LNCaP clone FGC (cell line): Measurements from ENCODE around the gene C1QTNF12.

ENCODE experiments used
- DNase-seq: peaks from one replicate; pipeline ENCODE4 v3.0.0-alpha.2; 2011; ENCODE audit warnings: low read depth
- H3K4me3 ChIP-seq: 2 replicates; pipeline ENCODE4 v1.5.1; 2011; ENCODE audit warnings: mild to moderate bottlenecking, low read depth, low read length, control low read depth
- TF ChIP-seq, protein P1 (sequence below): IDR thresholded peaks from 2 replicates; pipeline ENCODE4 v1.5.1; 2012; ENCODE audit warnings: mild to moderate bottlenecking; ENCODE audit not compliant: control insufficient read depth, insufficient read depth; ENCODE audit errors: extremely low read depth

Gene C1QTNF12

DNA sequence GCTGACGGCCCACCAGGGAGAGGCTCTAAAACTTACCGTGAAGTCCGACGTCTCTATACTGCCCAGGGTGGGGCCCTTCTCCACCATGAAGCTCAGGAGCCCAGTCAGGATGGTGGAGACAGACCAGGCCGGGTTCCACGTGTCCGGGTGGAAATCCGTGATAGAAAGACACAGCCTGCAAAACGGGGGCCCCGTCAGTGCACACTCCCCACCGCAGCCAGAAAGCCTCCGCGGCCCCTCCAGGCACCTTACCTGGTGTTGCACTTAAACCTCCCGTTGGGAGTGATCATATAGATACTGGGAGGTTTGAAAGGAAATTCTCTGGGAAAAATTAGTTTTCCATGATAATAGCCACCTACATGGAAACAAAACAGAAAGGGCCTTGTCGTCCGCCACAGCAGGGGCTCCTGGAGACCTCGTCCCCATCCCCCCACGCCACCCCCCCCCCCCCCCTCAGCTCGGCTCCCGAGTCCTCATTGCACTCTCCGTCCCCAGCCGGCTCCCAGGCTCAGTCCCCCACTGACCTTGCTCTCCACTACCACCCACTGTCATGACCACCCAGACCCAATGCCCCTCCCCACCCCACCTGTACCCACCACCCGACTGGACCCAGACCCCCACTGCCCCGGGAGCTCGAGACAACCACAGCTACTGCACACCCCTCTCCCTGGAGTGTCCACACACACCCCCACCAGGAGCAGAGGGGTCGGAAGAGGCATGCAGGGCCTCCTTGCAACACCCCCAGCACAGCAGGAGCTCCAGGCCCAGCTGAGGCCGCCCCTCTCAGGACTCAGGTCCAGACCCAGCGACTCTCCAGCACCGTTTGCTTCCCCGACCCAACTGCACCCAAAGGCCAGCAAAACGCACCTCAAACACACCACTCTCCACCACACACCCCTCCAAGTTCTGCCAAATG is 10.7 kb upstream of the C1QTNF12 start:
- no peak overlapping the region for H3K4me3 ChIP-seq
- TF ChIP-seq, protein P1, sequence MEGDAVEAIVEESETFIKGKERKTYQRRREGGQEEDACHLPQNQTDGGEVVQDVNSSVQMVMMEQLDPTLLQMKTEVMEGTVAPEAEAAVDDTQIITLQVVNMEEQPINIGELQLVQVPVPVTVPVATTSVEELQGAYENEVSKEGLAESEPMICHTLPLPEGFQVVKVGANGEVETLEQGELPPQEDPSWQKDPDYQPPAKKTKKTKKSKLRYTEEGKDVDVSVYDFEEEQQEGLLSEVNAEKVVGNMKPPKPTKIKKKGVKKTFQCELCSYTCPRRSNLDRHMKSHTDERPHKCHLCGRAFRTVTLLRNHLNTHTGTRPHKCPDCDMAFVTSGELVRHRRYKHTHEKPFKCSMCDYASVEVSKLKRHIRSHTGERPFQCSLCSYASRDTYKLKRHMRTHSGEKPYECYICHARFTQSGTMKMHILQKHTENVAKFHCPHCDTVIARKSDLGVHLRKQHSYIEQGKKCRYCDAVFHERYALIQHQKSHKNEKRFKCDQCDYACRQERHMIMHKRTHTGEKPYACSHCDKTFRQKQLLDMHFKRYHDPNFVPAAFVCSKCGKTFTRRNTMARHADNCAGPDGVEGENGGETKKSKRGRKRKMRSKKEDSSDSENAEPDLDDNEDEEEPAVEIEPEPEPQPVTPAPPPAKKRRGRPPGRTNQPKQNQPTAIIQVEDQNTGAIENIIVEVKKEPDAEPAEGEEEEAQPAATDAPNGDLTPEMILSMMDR, result no peak
- no peak for DNase-seq

DNA sequence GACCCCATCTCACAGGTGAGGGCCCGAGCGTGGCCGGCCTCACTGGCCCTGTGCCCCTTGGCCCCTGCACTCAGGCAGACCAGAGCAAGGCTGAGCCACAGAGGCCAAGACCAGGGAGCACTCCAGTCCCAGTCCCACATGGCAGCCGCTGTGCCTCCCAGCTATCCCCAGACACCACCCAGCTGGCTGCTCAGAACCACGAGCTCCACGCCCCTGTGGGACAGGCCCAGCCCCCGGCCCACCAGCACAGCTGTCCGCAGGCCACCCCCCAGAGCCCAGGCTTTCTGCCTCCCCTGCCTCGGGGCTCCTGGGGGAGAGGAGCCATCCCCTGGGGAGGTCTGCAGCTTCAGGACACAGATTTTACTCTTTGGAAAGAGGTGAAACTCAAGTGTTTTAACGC is 9.1 kb upstream of the C1QTNF12 start:
- DNase-seq, result no peak
- H3K4me3 ChIP-seq, result no peak overlapping the region
- TF ChIP-seq, protein P1, result no peak

DNA sequence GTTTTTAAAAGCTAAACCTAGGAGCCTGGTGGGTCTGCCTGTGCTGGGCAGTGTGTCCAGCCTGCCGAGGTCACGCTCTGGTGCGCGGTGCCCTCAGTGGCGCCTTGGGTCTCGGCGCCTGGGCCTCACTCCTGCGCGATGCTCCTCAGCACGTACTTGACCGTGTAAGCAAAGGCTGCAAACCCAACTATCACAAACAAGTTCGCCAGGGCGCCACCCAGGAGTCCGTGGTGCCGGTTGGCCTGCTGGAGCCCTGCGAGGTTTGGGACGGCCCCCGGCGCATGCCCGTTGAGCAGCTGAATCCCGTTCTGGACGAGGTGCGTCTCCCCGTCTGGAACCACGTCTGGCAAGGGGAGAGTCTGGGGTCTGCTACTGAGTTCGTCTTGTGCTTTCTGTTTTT is 8.6 kb upstream of the C1QTNF12 start:
- no peak overlapping the region for H3K4me3 ChIP-seq
- DNase-seq, result no peak
- TF ChIP-seq, protein P1, result no peak

DNA sequence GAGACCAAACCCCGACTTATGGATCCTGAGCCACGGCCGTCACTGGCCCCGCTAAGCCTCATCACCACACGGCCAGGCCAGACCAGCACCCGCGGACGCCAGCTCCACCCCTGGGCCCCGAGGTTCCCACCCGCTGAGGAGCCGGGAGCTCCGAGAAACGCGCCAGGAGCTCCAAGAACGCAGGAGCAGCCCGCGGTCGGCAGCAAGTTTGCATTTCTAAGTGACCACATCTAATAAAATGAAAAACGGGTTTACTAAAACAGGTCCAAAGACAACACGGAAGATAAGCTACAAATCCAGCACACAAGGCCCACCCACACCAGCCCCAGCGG is 8.1 kb upstream of the C1QTNF12 start:
- TF ChIP-seq, protein P1, result no peak
- DNase-seq, result no peak
- H3K4me3 ChIP-seq, result no peak overlapping the region

DNA sequence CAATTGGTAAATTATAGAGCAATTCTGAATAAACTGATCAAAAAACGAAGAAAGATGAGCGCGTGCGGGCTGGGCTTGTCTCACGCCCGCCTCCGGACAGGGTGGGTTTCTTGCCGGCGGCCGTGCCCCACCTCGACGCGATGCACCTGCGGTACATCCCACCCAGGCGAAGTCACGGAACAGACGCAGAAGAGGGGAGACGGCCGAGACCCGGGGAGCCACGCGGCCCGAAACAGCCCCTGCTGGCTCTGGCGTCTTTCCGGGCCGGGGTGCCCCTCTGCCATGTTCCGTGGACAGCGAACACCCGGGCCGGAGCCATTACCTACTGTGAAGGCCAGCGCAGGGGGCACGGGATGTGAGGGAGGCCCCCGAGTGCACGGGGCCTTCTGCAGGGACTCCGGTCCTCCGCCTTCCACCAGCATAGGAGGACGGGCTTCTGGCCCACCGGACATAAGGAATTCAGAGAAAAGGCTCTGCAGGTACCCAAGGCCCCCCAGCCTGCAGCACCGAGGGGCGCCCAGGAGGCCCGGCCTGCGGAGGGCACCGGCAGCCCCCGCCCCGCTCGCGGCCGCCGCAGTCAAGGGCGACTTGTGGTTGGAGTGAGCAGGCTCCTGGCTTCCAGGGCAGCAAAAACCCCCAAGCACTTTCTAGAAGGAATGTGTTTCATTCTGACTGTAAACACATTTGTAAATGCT is 7.6 kb upstream of the C1QTNF12 start:
- no peak for DNase-seq
- H3K4me3 ChIP-seq, result no peak overlapping the region
- TF ChIP-seq, protein P1, result no peak

DNA sequence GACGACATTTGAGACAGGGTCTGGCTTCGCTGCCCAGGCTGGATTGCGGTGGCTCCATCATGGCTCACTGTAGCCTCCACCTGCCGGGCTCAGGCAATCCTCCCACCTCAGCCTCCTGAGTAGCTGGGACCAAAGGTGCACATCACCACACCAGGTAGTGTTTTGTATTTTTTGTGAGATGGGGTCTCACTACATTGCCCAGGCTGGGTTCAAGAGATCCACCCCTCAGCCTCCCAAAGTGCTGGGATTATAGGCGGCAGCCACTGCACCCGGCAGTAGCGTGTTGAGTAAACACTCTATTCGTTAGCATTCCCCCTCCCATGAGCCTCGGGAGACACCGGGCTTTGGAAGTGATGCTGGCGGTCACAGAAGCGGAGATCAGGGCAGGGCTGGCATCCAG is 6.8 kb upstream of the C1QTNF12 start:
- no peak overlapping the region for H3K4me3 ChIP-seq
- TF ChIP-seq, protein P1, result no peak
- DNase-seq, result no peak
